Femur (tissue), 1 donor: ENCODE results near the gene APOBEC3A.

Experiments used
- DNase-seq: peaks from one replicate; pipeline ENCODE4 v3.0.0-alpha.2; 2017

The APOBEC3A gene

GRCh38 chr22:38957046-38957770 is at the start of gene APOBEC3A:
TSS of gene APOBEC3A (plus strand) at chr22:38957609. CDS start at chr22:38957692, 83 bp downstream.
- DNase-seq: no peak

- no peak for DNase-seq
These were observed 49.6 kb upstream of the APOBEC3A start for GRCh38 chr22:38907767-38908166.

GRCh38 chr22:38911434-38911833 is 46.0 kb upstream of the APOBEC3A start:
- no peak for DNase-seq

- DNase-seq: no peak
These were observed 37.7 kb upstream of the APOBEC3A start for GRCh38 chr22:38919631-38920190.

- DNase-seq: no peak
These were observed 36.3 kb upstream of the APOBEC3A start for GRCh38 chr22:38921120-38921519.

GRCh38 chr22:38921806-38922205 is 35.6 kb upstream of the APOBEC3A start:
- no peak for DNase-seq

- DNase-seq: peak; percentile 90
These were observed 33.7 kb upstream of the APOBEC3A start for GRCh38 chr22:38923463-38924346.

- DNase-seq: peak; percentile 85
These were observed 33.0 kb upstream of the APOBEC3A start for GRCh38 chr22:38924347-38924952.

GRCh38 chr22:38925571-38926041 is 31.8 kb upstream of the APOBEC3A start:
- no peak for DNase-seq

- DNase-seq: peak; percentile 70
These were observed 30.2 kb upstream of the APOBEC3A start for GRCh38 chr22:38927033-38927781.

GRCh38 chr22:38930512-38930911 is 26.9 kb upstream of the APOBEC3A start:
- no peak for DNase-seq

- no peak for DNase-seq
These were observed 22.4 kb upstream of the APOBEC3A start for GRCh38 chr22:38935023-38935422.

GRCh38 chr22:38935616-38936015 is 21.8 kb upstream of the APOBEC3A start:
- DNase-seq: no peak

- DNase-seq: no peak
These were observed 20.8 kb upstream of the APOBEC3A start for GRCh38 chr22:38936562-38936961.

- DNase-seq: no peak
These were observed 20.4 kb upstream of the APOBEC3A start for GRCh38 chr22:38937036-38937435.

GRCh38 chr22:38937541-38937940 is 19.9 kb upstream of the APOBEC3A start:
- DNase-seq: no peak

GRCh38 chr22:38938221-38938620 is 19.2 kb upstream of the APOBEC3A start:
- DNase-seq: no peak

GRCh38 chr22:38938925-38939324 is 18.5 kb upstream of the APOBEC3A start:
- no peak for DNase-seq

GRCh38 chr22:38940811-38941384 is 16.5 kb upstream of the APOBEC3A start:
- DNase-seq: no peak

- no peak for DNase-seq
These were observed 15.9 kb upstream of the APOBEC3A start for GRCh38 chr22:38941488-38941987.

GRCh38 chr22:38942702-38943101 is 14.7 kb upstream of the APOBEC3A start:
- no peak for DNase-seq

- peak; percentile 20 for DNase-seq
These were observed 14.2 kb upstream of the APOBEC3A start for GRCh38 chr22:38943201-38943600.
